BJ (cell line): ENCODE results near the gene DCLRE1C. TPM values are rescaled to one million over a fixed set of nuclear protein-coding genes. Genes with fewer than 3 reads are reported as not detected.
A peak's percentile ranks its signal among the peaks of the same experiment; 100 is the strongest.
"Not testable (repeated sequence)": the region's sequence is repeated elsewhere in the genome, so short reads cannot be mapped to it uniquely, and the experiment has no call there.

Experiments used
- CTCF ChIA-PET: fragments of 350-600 bp; formaldehyde crosslinking; extraction: SDS; loops from one replicate; lab custom pipeline; 2021; ENCODE audit warnings: antibody characterized with exemption, inconsistent platforms; lab: Yijun Ruan, JAX
- POLR2A ChIA-PET: fragments of 300-600 bp; sonication (Branson Sonifier 250); formaldehyde crosslinking; extraction: SDS; loops from one replicate; lab custom pipeline; 2021; ENCODE audit warnings: antibody characterized with exemption; lab: Charles Lee
- DNase-seq: peaks from one replicate; pipeline ENCODE4 v3.0.0-alpha.2; 2011; ENCODE audit warnings: low read depth
- H3K27me3 ChIP-seq: 2 replicates; pipeline ENCODE4 v1.6.0; 2011; ENCODE audit warnings: low read length; ENCODE audit not compliant: control insufficient read depth, insufficient read depth
- H3K36me3 ChIP-seq: 2 replicates; pipeline ENCODE4 v1.5.1; 2011; ENCODE audit warnings: low read length; ENCODE audit not compliant: control insufficient read depth, insufficient read depth
- H3K4me3 ChIP-seq: 2 replicates; pipeline ENCODE4 v1.5.1; 2011; ENCODE audit warnings: low read depth, mild to moderate bottlenecking, control low read depth, low read length
- polyA plus RNA-seq: library from polyadenylated mRNA; depleted of rRNA; stranded (reverse); fragments of >200 nt; gene quantifications from 2 replicates; pipeline ENCODE4 v1.2.3, GENCODE V29; 2011
- TF ChIP-seq, protein P1 (sequence below): IDR thresholded peaks from 2 replicates; pipeline ENCODE4 v1.5.1; 2011; ENCODE audit warnings: low read depth, mild to moderate bottlenecking, control low read depth, inconsistent platforms, low read length, moderate library complexity; ENCODE audit not compliant: insufficient read depth

Gene DCLRE1C
- polyA plus RNA-seq, 1 experiment: 4.1 TPM

- Histone ChIP-seq H3K27me3 (no peaks in the 10 kb centered on the region), H3K4me3 (no peak overlapping the region), H3K36me3 (no peaks in the 10 kb centered on the region)
- ChIA-PET POLR2A (no interaction called here), CTCF (no interaction called here)
- TF ChIP-seq, protein P1, sequence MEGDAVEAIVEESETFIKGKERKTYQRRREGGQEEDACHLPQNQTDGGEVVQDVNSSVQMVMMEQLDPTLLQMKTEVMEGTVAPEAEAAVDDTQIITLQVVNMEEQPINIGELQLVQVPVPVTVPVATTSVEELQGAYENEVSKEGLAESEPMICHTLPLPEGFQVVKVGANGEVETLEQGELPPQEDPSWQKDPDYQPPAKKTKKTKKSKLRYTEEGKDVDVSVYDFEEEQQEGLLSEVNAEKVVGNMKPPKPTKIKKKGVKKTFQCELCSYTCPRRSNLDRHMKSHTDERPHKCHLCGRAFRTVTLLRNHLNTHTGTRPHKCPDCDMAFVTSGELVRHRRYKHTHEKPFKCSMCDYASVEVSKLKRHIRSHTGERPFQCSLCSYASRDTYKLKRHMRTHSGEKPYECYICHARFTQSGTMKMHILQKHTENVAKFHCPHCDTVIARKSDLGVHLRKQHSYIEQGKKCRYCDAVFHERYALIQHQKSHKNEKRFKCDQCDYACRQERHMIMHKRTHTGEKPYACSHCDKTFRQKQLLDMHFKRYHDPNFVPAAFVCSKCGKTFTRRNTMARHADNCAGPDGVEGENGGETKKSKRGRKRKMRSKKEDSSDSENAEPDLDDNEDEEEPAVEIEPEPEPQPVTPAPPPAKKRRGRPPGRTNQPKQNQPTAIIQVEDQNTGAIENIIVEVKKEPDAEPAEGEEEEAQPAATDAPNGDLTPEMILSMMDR: no peak
- no peak for DNase-seq
These were observed 28.8 kb upstream of the DCLRE1C start for GRCh38 chr10:14982744-14983143.

DNA sequence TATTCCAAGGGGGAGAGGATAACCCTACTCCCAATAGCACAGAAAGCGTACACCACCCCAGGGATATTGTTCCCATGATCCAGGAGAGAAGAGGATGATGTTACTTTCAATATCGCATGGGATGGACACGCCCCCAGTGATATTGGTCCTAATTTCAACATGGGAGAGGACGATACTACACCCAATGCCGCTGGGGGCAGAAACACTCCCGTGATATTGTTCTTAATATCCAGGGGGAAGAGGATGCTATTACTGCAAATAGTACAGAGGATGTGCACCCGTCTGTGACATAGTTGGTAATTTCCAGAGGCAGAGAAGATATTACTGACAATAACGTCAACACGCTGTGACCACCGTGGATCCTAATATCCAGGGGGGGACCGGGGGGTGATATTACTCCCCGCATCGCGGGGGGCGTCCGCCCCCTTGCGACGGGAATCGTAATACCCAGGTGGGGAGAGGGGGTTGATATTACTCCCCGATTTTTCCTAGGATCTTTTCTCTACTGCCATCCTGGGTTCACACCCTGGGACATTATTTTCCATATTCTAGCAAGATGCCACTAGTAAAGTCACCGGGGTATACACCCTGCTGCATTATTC lies 21.9 kb upstream of the DCLRE1C start:
- Histone ChIP-seq H3K4me3 (no peak overlapping the region), H3K27me3 (no peaks in the 10 kb centered on the region), H3K36me3 (no peaks in the 10 kb centered on the region)
- no peak for DNase-seq
- TF ChIP-seq, protein P1: peak; percentile 24; the same call in 1 of the 2 replicates
- ChIA-PET CTCF (no interaction called here), POLR2A (no interaction called here)

DNA sequence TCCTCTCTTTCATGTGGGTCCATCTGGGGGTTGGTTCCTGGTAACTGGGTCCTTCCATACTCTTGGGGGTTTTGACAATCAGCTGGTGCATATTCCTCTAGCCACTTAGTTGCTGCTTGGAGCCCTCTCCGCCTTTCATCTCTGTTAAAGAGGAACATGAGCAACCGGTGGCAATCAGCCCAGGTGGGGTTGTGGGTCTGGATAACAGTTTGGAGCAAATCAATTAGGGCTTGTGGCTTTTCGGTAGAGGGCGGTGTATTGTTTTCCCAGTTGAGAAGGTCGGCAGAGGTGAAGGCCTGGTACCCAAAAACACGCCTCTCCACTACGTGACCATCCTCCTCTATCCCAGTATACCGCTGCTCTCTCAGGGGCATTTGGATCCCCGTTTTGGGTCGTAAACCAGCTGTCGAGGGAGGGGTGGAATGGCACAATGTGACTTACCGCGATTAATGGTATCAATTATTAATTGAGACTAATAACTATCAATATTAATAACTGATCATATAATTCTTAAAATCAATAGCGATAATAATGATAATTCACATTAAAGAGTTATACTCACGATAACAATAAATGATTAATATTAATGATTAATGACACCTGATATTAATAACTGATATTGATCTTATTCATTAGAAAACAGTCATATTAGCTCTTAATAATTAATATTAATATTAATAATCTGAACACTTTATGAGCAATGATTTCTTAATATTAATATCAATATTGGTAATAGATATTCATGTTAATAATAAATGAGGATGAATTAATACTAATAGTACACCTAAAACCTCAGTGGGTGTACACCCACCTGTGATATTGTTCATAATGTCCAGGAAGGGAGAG lies 20.5 kb upstream of the DCLRE1C start:
- CTCF ChIA-PET: interaction anchor here (1.0 kb wide), 1 partner anchor 123 kb away, joined by 3 read pairs; the partner anchor contains the start of gene RPP38
- H3K36me3 ChIP-seq, H3K27me3 ChIP-seq, POLR2A ChIA-PET, DNase-seq, H3K4me3 ChIP-seq: not testable (repeated sequence)

- H3K36me3 ChIP-seq: no peaks in the 10 kb centered on the region
- no peak overlapping the region for H3K4me3 ChIP-seq
- H3K27me3 ChIP-seq: no peaks in the 10 kb centered on the region; the same call in 1 of the 2 replicates
- POLR2A ChIA-PET: no interaction called here
- CTCF ChIA-PET: interaction anchor here (0.6 to 1.4 kb wide), 6 partner anchors 9 to 1468 kb away, joined by 3 to 5 read pairs (median 3); no protein-coding TSS in a partner anchor
- TF ChIP-seq, protein P1: peak; percentile 68
- DNase-seq: no peak
These were observed 18.1 kb upstream of the DCLRE1C start for GRCh38 chr10:14971867-14972448.

GRCh38 chr10:14967897-14968296 lies 14.0 kb upstream of the DCLRE1C start:
- H3K4me3 ChIP-seq: no peak overlapping the region
- H3K36me3 ChIP-seq: no peaks in the 10 kb centered on the region
- TF ChIP-seq, protein P1: no peak
- no peaks in the 10 kb centered on the region; the same call in 1 of the 2 replicates for H3K27me3 ChIP-seq
- DNase-seq: no peak
- POLR2A ChIA-PET: interaction anchor here (0.6 kb wide), 1 partner anchor 8 kb away, joined by 3 read pairs; no protein-coding TSS in a partner anchor
- CTCF ChIA-PET: no interaction called here
